ENCODE data around the gene ZBTB8A. TPM values are rescaled to one million over a fixed set of nuclear protein-coding genes. Genes with fewer than 3 reads are reported as not detected.
"Not testable (repeated sequence)": the region's sequence is repeated elsewhere in the genome, so short reads cannot be mapped to it uniquely, and the experiment has no call there.

Gene ZBTB8A
- total RNA-seq, 1 donor from 2014 or later, result 0.11 TPM

GRCh38 chr1:32623775-32624174 is 84.5 kb downstream of the ZBTB8A start:
- no peaks in the 10 kb centered on the region for H3K27me3 Mint-ChIP-seq
- no peak overlapping the region for H3K4me3 Mint-ChIP-seq
- ATAC-seq (ENCODE audit: low read depth), result peak; percentile 45
- no peaks in the 10 kb centered on the region for H3K9me3 Mint-ChIP-seq
- POLR2A ChIA-PET, result interaction anchor here (0.9 kb wide), 1 partner anchor 26 kb away, joined by 3 read pairs; no protein-coding TSS in a partner anchor
- peaks cover 25% of the 10 kb centered on the region for H3K4me1 Mint-ChIP-seq
- intact Hi-C loops (cut with micrococcal nuclease), result no loop called here
- CTCF ChIA-PET, result no interaction called here
- TF ChIP-seq CTCF (IDR thresholded peaks at IDR 0.05), result no peak
- peaks cover 46% of the 10 kb centered on the region for H3K36me3 Mint-ChIP-seq (ENCODE audit: low read depth)
- no peak for DNase-seq
- peak overlapping the region; percentile 57 for H3K27ac Mint-ChIP-seq

GRCh38 chr1:32626176-32626575 is 86.9 kb downstream of the ZBTB8A start:
- H3K9me3 Mint-ChIP-seq, result no peaks in the 10 kb centered on the region
- ATAC-seq (ENCODE audit: low read depth) (no peak), DNase-seq (no peak)
- ChIA-PET POLR2A (no interaction called here), CTCF (no interaction called here)
- TF ChIP-seq CTCF (IDR thresholded peaks at IDR 0.05), result no peak
- no peak overlapping the region for H3K27ac Mint-ChIP-seq
- no peaks in the 10 kb centered on the region for H3K27me3 Mint-ChIP-seq
- peaks cover 51% of the 10 kb centered on the region for H3K36me3 Mint-ChIP-seq (ENCODE audit: low read depth)
- intact Hi-C loops (cut with micrococcal nuclease), result no loop called here
- no peak overlapping the region for H3K4me3 Mint-ChIP-seq
- H3K4me1 Mint-ChIP-seq, result peaks cover 25% of the 10 kb centered on the region

GRCh38 chr1:32627596-32628162 is 88.5 kb downstream of the ZBTB8A start:
- Mint-ChIP-seq H3K27me3 (no peaks in the 10 kb centered on the region), H3K4me3 (no peak overlapping the region), H3K27ac (peak overlapping the region; percentile 70), H3K36me3 (ENCODE audit: low read depth) (peaks cover 51% of the 10 kb centered on the region), H3K9me3 (no peaks in the 10 kb centered on the region), H3K4me1 (peaks cover 25% of the 10 kb centered on the region)
- TF ChIP-seq CTCF (IDR thresholded peaks at IDR 0.05), result no peak
- POLR2A ChIA-PET, result interaction anchor here (1.3 kb wide), 1 partner anchor 23 kb away, joined by 7 read pairs; the partner anchor contains the start of gene RBBP4
- CTCF ChIA-PET, result no interaction called here
- intact Hi-C loops (cut with micrococcal nuclease), result no loop called here
- DNase-seq, result no peak
- peak; percentile 56 for ATAC-seq (ENCODE audit: low read depth)

- H3K27ac Mint-ChIP-seq; H3K9me3 Mint-ChIP-seq; DNase-seq; H3K27me3 Mint-ChIP-seq; H3K4me3 Mint-ChIP-seq; ATAC-seq (ENCODE audit: low read depth); intact Hi-C loops (cut with micrococcal nuclease); CTCF ChIA-PET: not testable (repeated sequence)
- POLR2A ChIA-PET, result interaction anchor here (0.6 kb wide), 1 partner anchor 28 kb away, joined by 3 read pairs; no protein-coding TSS in a partner anchor
- Mint-ChIP-seq H3K4me1 (peaks cover 12% of the 10 kb centered on the region), H3K36me3 (ENCODE audit: low read depth) (peaks cover 60% of the 10 kb centered on the region)
Observed at GRCh38 chr1:32630173-32630572, 90.9 kb downstream of the ZBTB8A start.

GRCh38 chr1:32632829-32633228 is 93.6 kb downstream of the ZBTB8A start:
- no peak for ATAC-seq (ENCODE audit: low read depth)
- Mint-ChIP-seq H3K9me3 (no peaks in the 10 kb centered on the region), H3K27ac (no peak overlapping the region), H3K27me3 (no peaks in the 10 kb centered on the region), H3K4me1 (peaks cover 6% of the 10 kb centered on the region), H3K4me3 (no peak overlapping the region), H3K36me3 (ENCODE audit: low read depth) (peaks cover 64% of the 10 kb centered on the region)
- ChIA-PET POLR2A (no interaction called here), CTCF (no interaction called here)
- TF ChIP-seq CTCF (IDR thresholded peaks at IDR 0.05), result no peak
- DNase-seq, result no peak
- intact Hi-C loops (cut with micrococcal nuclease), result no loop called here
